Head of caudate nucleus (tissue), 42 donors: Measurements from ENCODE around the gene SLC2A9.

Experiments used
- DNase-seq, 42 donors: peaks; one replicate each; pipeline versions ENCODE4 v3.0.0 to v3.0.0-alpha.2; 2020 to 2021; ENCODE audit warnings: mixed read lengths in 7 of 42
- intact Hi-C: fragments of 100-400 bp; cut with DNase I; formaldehyde crosslinking; loops from one replicate; pipeline ENCODE4 v1.15.0; 2022

Gene SLC2A9

GRCh38 chr4:10007793-10008608 lies 13.3 kb downstream of the SLC2A9 start:
- DNase-seq: peak in 1 of 42 donors; percentile 20
- intact Hi-C loops: no loop called here

GRCh38 chr4:10007436-10007740 lies 13.9 kb downstream of the SLC2A9 start:
- intact Hi-C loops: no loop called here
- DNase-seq: no peak

GRCh38 chr4:10006601-10007435 lies 14.5 kb downstream of the SLC2A9 start:
- DNase-seq: peak in 7 of 42 donors; percentile 16 to 65 (median 49)

GRCh38 chr4:10006231-10006600 lies 15.1 kb downstream of the SLC2A9 start:
- DNase-seq: peak in 3 of 42 donors; percentile 20 to 29 (median 23)
- intact Hi-C loops: no loop called here

More at GRCh38 chr4:10006601-10007435, 14.5 kb downstream of the SLC2A9 start:
- intact Hi-C loops: no loop called here

- intact Hi-C loops: no loop called here
- DNase-seq: no peak
These were observed 15.7 kb downstream of the SLC2A9 start for GRCh38 chr4:10005632-10006031.

- no peak for DNase-seq
- intact Hi-C loops: no loop called here
These were observed 17.6 kb downstream of the SLC2A9 start for GRCh38 chr4:10003666-10004065.

GRCh38 chr4:10002278-10002677 lies 19.0 kb downstream of the SLC2A9 start:
- no peak for DNase-seq
- intact Hi-C loops: no loop called here

GRCh38 chr4:10001757-10002156 lies 19.5 kb downstream of the SLC2A9 start:
- no peak for DNase-seq

GRCh38 chr4:9999956-10000561 lies 21.2 kb downstream of the SLC2A9 start:
- DNase-seq: no peak
- intact Hi-C loops: no loop called here

More at GRCh38 chr4:10001757-10002156, 19.5 kb downstream of the SLC2A9 start:
- intact Hi-C loops: no loop called here

- DNase-seq: no peak
- intact Hi-C loops: no loop called here
These were observed 23.4 kb downstream of the SLC2A9 start for GRCh38 chr4:9997886-9998285.

- peak in 1 of 42 donors; percentile 16 for DNase-seq
These were observed 24.8 kb downstream of the SLC2A9 start for GRCh38 chr4:9996319-9997110.

GRCh38 chr4:9994246-9994847 lies 26.9 kb downstream of the SLC2A9 start:
- no peak for DNase-seq
- intact Hi-C loops: no loop called here

More at GRCh38 chr4:9996319-9997110, 24.8 kb downstream of the SLC2A9 start:
- intact Hi-C loops: no loop called here

- intact Hi-C loops: no loop called here
- peak in 7 of 42 donors; percentile 22 to 53 (median 35) for DNase-seq
These were observed 31.2 kb downstream of the SLC2A9 start for GRCh38 chr4:9989918-9990635.

- DNase-seq: peak in 2 of 42 donors; percentile 8 to 17
- intact Hi-C loops: no loop called here
These were observed 32.4 kb downstream of the SLC2A9 start for GRCh38 chr4:9988933-9989332.

GRCh38 chr4:9988363-9988749 lies 32.9 kb downstream of the SLC2A9 start:
- DNase-seq: peak in 2 of 42 donors; percentile 33 to 36
- intact Hi-C loops: no loop called here

- DNase-seq: peak in 2 of 42 donors; percentile 27 to 32
- intact Hi-C loops: no loop called here
These were observed 33.4 kb downstream of the SLC2A9 start for GRCh38 chr4:9987749-9988362.

GRCh38 chr4:9984621-9985020 lies 36.7 kb downstream of the SLC2A9 start:
- intact Hi-C loops: no loop called here
- peak in 2 of 42 donors; percentile 22 to 25 for DNase-seq
